ENCODE data around the gene CA5A. TPM values are rescaled to one million over a fixed set of nuclear protein-coding genes. Genes with fewer than 3 reads are reported as not detected.
A peak's percentile ranks its signal among the peaks of the same experiment; 100 is the strongest.

CA5A gene
- total and polyA plus RNA-seq, 2 of the 13 experiments (the other 11 are each of a cell fraction or from before 2014, with no cell fraction given) = 66.8 to 106 TPM

DNA sequence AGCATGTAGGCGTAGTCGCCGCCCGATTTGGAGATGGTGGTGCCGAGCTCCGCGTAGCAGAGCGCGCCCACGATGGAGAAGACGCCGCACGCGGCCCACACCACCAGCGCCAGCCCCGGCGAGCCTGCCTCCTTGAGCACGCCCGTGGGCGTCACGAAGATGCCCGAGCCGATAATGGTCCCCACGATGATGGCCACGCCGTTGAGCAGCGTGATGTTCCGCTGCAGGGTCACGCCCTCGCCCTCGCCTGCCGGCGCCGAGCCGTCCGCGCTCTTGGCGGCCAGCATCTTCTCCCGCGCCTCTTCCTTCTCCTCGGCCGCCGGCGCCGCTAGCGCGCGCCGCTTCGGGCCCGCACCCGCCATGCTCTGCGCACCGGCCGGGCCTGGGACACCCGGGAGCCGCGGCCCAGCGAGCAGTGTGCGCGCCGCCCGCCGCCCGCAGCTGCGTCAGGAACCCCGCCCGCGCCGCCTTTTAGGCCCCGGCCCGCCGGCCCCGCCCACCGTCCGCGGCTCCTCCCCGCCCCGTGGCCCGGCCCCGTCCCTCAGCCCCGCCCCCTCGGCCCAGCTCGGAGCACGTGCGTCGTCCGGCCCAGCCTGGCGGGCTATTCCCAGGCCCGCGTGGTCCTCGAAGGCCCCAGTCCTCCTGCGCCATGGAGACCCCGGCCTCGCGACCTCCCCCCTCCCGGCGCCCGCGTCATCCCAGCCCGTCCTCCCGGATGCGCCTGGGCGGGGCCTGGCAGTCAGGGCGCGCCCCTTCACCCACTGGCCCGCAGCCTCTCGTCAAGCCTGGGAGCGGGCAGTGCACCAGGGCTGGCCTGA, 67.1 kb downstream of the CA5A start, which contains the start of gene SLC7A5 (continued):
- TF ChIP-seq, protein P1, sequence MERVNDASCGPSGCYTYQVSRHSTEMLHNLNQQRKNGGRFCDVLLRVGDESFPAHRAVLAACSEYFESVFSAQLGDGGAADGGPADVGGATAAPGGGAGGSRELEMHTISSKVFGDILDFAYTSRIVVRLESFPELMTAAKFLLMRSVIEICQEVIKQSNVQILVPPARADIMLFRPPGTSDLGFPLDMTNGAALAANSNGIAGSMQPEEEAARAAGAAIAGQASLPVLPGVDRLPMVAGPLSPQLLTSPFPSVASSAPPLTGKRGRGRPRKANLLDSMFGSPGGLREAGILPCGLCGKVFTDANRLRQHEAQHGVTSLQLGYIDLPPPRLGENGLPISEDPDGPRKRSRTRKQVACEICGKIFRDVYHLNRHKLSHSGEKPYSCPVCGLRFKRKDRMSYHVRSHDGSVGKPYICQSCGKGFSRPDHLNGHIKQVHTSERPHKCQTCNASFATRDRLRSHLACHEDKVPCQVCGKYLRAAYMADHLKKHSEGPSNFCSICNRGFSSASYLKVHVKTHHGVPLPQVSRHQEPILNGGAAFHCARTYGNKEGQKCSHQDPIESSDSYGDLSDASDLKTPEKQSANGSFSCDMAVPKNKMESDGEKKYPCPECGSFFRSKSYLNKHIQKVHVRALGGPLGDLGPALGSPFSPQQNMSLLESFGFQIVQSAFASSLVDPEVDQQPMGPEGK (CRISPR knock-in tag; IDR thresholded peaks at IDR 0.05) = peak; percentile 36; the same call in 1 of the 2 replicates
- peak; percentile 89; the same call in 1 of the 2 replicates for TF ChIP-seq ZFP82 (CRISPR knock-in tag; IDR thresholded peaks at IDR 0.05; ENCODE audit: borderline replicate concordance)
- TF ChIP-seq PHF8 (CRISPR knock-in tag; IDR thresholded peaks at IDR 0.05) = peak; percentile 47; the same call in 1 of the 2 replicates
- TF ChIP-seq KDM5B (CRISPR knock-in tag; IDR thresholded peaks at IDR 0.05; ENCODE audit: borderline replicate concordance) = peak; percentile 96
- TF ChIP-seq, protein P2, sequence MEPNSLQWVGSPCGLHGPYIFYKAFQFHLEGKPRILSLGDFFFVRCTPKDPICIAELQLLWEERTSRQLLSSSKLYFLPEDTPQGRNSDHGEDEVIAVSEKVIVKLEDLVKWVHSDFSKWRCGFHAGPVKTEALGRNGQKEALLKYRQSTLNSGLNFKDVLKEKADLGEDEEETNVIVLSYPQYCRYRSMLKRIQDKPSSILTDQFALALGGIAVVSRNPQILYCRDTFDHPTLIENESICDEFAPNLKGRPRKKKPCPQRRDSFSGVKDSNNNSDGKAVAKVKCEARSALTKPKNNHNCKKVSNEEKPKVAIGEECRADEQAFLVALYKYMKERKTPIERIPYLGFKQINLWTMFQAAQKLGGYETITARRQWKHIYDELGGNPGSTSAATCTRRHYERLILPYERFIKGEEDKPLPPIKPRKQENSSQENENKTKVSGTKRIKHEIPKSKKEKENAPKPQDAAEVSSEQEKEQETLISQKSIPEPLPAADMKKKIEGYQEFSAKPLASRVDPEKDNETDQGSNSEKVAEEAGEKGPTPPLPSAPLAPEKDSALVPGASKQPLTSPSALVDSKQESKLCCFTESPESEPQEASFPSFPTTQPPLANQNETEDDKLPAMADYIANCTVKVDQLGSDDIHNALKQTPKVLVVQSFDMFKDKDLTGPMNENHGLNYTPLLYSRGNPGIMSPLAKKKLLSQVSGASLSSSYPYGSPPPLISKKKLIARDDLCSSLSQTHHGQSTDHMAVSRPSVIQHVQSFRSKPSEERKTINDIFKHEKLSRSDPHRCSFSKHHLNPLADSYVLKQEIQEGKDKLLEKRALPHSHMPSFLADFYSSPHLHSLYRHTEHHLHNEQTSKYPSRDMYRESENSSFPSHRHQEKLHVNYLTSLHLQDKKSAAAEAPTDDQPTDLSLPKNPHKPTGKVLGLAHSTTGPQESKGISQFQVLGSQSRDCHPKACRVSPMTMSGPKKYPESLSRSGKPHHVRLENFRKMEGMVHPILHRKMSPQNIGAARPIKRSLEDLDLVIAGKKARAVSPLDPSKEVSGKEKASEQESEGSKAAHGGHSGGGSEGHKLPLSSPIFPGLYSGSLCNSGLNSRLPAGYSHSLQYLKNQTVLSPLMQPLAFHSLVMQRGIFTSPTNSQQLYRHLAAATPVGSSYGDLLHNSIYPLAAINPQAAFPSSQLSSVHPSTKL (CRISPR knock-in tag; IDR thresholded peaks at IDR 0.05) = peak; percentile 71
- TF ChIP-seq MXD4 (CRISPR knock-in tag; IDR thresholded peaks at IDR 0.05) = peak; percentile 65; the same call in 1 of the 2 replicates
- peak; percentile 96 for TF ChIP-seq ZNF772 (CRISPR knock-in tag; IDR thresholded peaks at IDR 0.05)
- peak; percentile 42; the same call in 1 of the 2 replicates for TF ChIP-seq SMAD3 (CRISPR knock-in tag; IDR thresholded peaks at IDR 0.05)
- peak; percentile 73 for TF ChIP-seq REPIN1 (CRISPR knock-in tag; IDR thresholded peaks at IDR 0.05; ENCODE audit: borderline replicate concordance, low read depth)
- TF ChIP-seq MXD3 (CRISPR knock-in tag; IDR thresholded peaks at IDR 0.05) = peak; percentile 90
- peak; percentile 41; the same call in 1 of the 2 replicates for TF ChIP-seq ZNF367 (CRISPR knock-in tag; IDR thresholded peaks at IDR 0.05; ENCODE audit: borderline replicate concordance)
- peak; percentile 83; the same call in 1 of the 2 replicates for TF ChIP-seq THAP7 (CRISPR knock-in tag; IDR thresholded peaks at IDR 0.05)
- peak; percentile 91; the same call in 1 of the 2 replicates for TF ChIP-seq ZNF792 (CRISPR knock-in tag; IDR thresholded peaks at IDR 0.05)
- peak; percentile 75 for TF ChIP-seq ARID4A (CRISPR knock-in tag; IDR thresholded peaks at IDR 0.05; ENCODE audit: borderline replicate concordance)
- peak; percentile 87; the same call in 1 of the 2 replicates for TF ChIP-seq ZNF552 (CRISPR knock-in tag; IDR thresholded peaks at IDR 0.05; ENCODE audit: borderline replicate concordance)
- peak; percentile 84 for TF ChIP-seq ZNF546 (CRISPR knock-in tag; conservative IDR thresholded peaks at IDR 0.05)
